ENCODE data around the gene ZNF343.
"Not testable (repeated sequence)": the region's sequence is repeated elsewhere in the genome, so short reads cannot be mapped to it uniquely, and the experiment has no call there.

Gene ZNF343

GRCh38 chr20:2520617-2521016 is 11.9 kb upstream of the ZNF343 start:
- Histone ChIP-seq H3K9me3 (ENCODE audit: control insufficient read depth, low read length) (no peaks in the 10 kb centered on the region), H3K36me3 (ENCODE audit: control insufficient read depth, insufficient read depth, low read length) (no peaks in the 10 kb centered on the region), H3K27ac (ENCODE audit: low read depth, low read length, severe bottlenecking) (no peak overlapping the region), H3K4me1 (ENCODE audit: control insufficient read depth, insufficient read depth, low read length, poor library complexity, severe bottlenecking) (no peaks in the 10 kb centered on the region), H3K4me3 (ENCODE audit: extremely low read depth, insufficient read depth, low read length, poor library complexity, severe bottlenecking) (no peak overlapping the region)
- WGBS, 2 experiments (ENCODE audit: insufficient coverage in 2 of 2) = 93 to 100% methylated on average over 1 to 3 of the region's 3 CpGs

DNA sequence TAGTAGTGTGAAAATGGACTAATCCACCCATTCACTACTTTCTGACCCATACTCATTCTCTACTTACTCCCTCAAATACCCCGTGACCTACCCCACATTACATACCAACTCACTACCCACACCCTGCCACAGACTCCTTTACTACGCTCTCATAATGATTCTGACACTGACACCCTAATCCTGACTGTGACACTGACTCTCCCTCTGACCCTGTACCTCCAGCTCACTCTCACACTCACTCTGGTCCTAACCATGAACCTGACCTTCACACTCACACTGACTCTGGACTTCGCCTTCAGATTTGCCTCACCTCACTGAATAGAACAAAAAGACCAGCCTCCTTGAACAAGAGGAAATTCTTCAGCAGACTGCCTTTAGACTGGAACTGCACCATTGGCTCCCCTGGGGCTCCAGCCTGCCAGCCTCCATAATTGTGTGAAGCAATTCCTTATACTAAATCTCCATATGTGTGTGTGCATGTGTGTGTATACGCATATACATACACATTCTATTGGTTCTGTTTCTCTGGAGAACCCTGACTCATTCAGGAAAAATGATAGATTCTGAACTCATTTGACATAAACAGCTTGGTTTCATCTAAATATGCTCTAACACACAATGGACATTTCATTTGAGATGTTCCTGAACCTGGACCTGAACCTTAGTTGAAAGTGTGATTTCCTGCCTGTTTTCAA is 10.5 kb upstream of the ZNF343 start:
- H3K36me3 ChIP-seq (ENCODE audit: control insufficient read depth, insufficient read depth, low read length) = no peaks in the 10 kb centered on the region
- no peaks in the 10 kb centered on the region for H3K9me3 ChIP-seq (ENCODE audit: control insufficient read depth, low read length)
- WGBS, 2 experiments (ENCODE audit: insufficient coverage in 2 of 2) = 97 to 100% methylated on average over 3 of the region's 4 CpGs

DNA sequence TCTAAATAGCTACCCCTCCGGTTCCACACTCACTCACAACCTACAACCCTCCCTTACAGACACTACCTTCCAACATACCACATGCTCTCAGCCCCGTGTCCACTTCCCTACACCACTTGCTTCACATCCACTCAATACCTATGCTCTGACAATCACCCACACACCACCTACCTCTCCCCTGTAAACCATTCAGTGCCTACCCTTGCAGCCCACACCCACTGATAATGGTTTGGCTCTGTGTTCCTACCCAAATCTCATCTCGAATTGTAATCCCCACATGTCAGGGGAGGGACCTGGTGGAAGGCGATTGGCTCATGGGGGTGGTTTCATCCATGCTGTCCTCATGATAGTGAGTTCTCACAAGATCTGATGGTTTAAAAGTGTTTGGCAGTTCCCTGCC is 9.8 kb upstream of the ZNF343 start:
- Histone ChIP-seq H3K4me1 (ENCODE audit: control insufficient read depth, insufficient read depth, low read length, poor library complexity, severe bottlenecking) (no peaks in the 10 kb centered on the region), H3K36me3 (ENCODE audit: control insufficient read depth, insufficient read depth, low read length) (no peaks in the 10 kb centered on the region), H3K9me3 (ENCODE audit: control insufficient read depth, low read length) (no peaks in the 10 kb centered on the region), H3K27ac (ENCODE audit: low read depth, low read length, severe bottlenecking) (no peak overlapping the region), H3K4me3 (ENCODE audit: extremely low read depth, insufficient read depth, low read length, poor library complexity, severe bottlenecking) (no peak overlapping the region)
- 86 to 91% methylated on average over 2 to 4 of the region's 4 CpGs for WGBS, 2 experiments (ENCODE audit: insufficient coverage in 2 of 2)

More for the DNA sequence above, 10.5 kb upstream of the ZNF343 start:
- Histone ChIP-seq H3K4me3 (ENCODE audit: extremely low read depth, insufficient read depth, low read length, poor library complexity, severe bottlenecking) (no peak overlapping the region), H3K4me1 (ENCODE audit: control insufficient read depth, insufficient read depth, low read length, poor library complexity, severe bottlenecking) (no peaks in the 10 kb centered on the region), H3K27ac (ENCODE audit: low read depth, low read length, severe bottlenecking) (no peak overlapping the region)

- no peak overlapping the region for H3K4me3 ChIP-seq (ENCODE audit: extremely low read depth, insufficient read depth, low read length, poor library complexity, severe bottlenecking)
- no peak overlapping the region for H3K27ac ChIP-seq (ENCODE audit: low read depth, low read length, severe bottlenecking)
- no peaks in the 10 kb centered on the region for H3K4me1 ChIP-seq (ENCODE audit: control insufficient read depth, insufficient read depth, low read length, poor library complexity, severe bottlenecking)
- no peaks in the 10 kb centered on the region for H3K9me3 ChIP-seq (ENCODE audit: control insufficient read depth, low read length)
- WGBS, 2 experiments (ENCODE audit: insufficient coverage in 2 of 2) = 87 to 93% methylated on average over 9 to 10 of the region's 10 CpGs
- no peaks in the 10 kb centered on the region for H3K36me3 ChIP-seq (ENCODE audit: control insufficient read depth, insufficient read depth, low read length)
These were observed 9.4 kb upstream of the ZNF343 start for GRCh38 chr20:2518096-2518495.

DNA sequence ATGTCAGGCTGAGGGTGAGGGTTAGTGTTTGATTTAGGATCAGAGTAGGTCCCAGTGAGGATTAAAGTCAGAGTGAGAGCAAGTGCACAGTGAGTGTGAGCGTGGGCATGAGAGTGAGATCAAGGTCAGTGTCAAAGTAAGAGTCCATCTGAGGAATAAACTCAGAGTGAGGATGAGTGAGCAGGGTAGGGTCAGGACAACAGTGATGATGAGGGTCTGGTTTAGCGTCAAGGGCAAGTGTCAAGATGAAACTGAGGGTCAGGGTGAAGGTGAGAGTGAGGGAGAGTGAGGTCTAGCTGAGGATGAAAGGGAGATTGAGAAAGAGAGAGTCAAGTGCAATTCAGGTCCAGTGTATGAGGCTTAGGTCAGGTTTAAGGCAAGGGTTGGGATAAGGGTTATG is 7.7 kb upstream of the ZNF343 start:
- 69 to 86% methylated on average over 2 of the region's 2 CpGs for WGBS, 2 experiments (ENCODE audit: insufficient coverage in 2 of 2)
- Histone ChIP-seq H3K27ac (ENCODE audit: low read depth, low read length, severe bottlenecking) (no peak overlapping the region), H3K4me3 (ENCODE audit: extremely low read depth, insufficient read depth, low read length, poor library complexity, severe bottlenecking) (no peak overlapping the region), H3K9me3 (ENCODE audit: control insufficient read depth, low read length) (no peaks in the 10 kb centered on the region), H3K4me1 (ENCODE audit: control insufficient read depth, insufficient read depth, low read length, poor library complexity, severe bottlenecking) (no peaks in the 10 kb centered on the region), H3K36me3 (ENCODE audit: control insufficient read depth, insufficient read depth, low read length) (no peaks in the 10 kb centered on the region)

DNA sequence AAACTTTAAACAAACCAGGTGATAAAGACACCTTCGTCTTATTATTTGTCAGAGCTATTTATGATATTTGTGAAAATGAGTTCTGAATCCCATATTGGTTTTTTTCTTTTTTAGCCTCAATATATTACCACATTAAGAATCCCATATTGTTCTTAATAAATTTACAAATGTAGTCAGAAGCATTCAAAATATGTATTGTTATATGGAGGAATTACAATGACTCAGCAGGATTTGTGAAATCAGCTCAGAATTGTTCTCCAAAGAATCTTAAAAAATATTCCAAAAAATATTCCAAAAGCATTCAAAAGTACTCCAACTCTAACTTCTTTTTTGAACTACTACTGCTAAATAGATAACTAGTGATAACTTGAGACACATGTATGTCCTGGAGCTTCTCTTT is 6.5 kb upstream of the ZNF343 start:
- no peak overlapping the region for H3K4me3 ChIP-seq (ENCODE audit: extremely low read depth, insufficient read depth, low read length, poor library complexity, severe bottlenecking)
- no CpG with 5 or more reads among the region's 1 CpG for WGBS, 2 experiments (ENCODE audit: insufficient coverage in 2 of 2)
- no peaks in the 10 kb centered on the region for H3K36me3 ChIP-seq (ENCODE audit: control insufficient read depth, insufficient read depth, low read length)
- H3K4me1 ChIP-seq (ENCODE audit: control insufficient read depth, insufficient read depth, low read length, poor library complexity, severe bottlenecking) = no peaks in the 10 kb centered on the region
- H3K9me3 ChIP-seq (ENCODE audit: control insufficient read depth, low read length) = no peaks in the 10 kb centered on the region
- H3K27ac ChIP-seq (ENCODE audit: low read depth, low read length, severe bottlenecking) = no peak overlapping the region

DNA sequence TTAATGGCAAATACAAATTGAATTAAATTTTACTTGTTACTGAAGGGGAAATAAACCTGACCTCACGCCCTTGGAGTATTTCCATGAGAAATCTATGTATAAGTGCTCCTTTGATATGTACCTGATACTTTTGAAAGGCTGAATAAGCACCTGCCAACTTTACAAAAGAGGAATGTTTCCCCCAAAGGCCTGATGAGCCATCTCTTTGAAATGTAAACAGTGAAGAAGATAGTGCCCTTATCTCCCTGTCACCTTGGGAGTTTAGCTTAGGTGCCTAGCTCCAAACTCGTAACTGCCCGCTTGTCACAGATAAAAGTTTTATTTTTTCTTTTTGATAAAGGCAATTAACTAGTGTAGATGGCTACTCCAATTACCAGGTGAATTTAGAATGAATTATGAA is 1.1 kb upstream of the ZNF343 start:
- H3K4me3 ChIP-seq (ENCODE audit: extremely low read depth, insufficient read depth, low read length, poor library complexity, severe bottlenecking) = peak overlapping the region; percentile 78
- WGBS, 2 experiments (ENCODE audit: insufficient coverage in 2 of 2) = no CpG with 5 or more reads among the region's 3 CpGs
- H3K9me3 ChIP-seq (ENCODE audit: control insufficient read depth, low read length) = no peaks in the 10 kb centered on the region
- H3K36me3 ChIP-seq (ENCODE audit: control insufficient read depth, insufficient read depth, low read length) = no peaks in the 10 kb centered on the region
- peaks cover 9% of the 10 kb centered on the region for H3K4me1 ChIP-seq (ENCODE audit: control insufficient read depth, insufficient read depth, low read length, poor library complexity, severe bottlenecking)
- no peak overlapping the region for H3K27ac ChIP-seq (ENCODE audit: low read depth, low read length, severe bottlenecking)

- Histone ChIP-seq H3K9me3 (ENCODE audit: control insufficient read depth, low read length) (no peaks in the 10 kb centered on the region), H3K4me1 (ENCODE audit: control insufficient read depth, insufficient read depth, low read length, poor library complexity, severe bottlenecking) (peaks cover 9% of the 10 kb centered on the region), H3K4me3 (ENCODE audit: extremely low read depth, insufficient read depth, low read length, poor library complexity, severe bottlenecking) (peak overlapping the region; percentile 78), H3K36me3 (ENCODE audit: control insufficient read depth, insufficient read depth, low read length) (no peaks in the 10 kb centered on the region), H3K27ac (ENCODE audit: low read depth, low read length, severe bottlenecking) (peak overlapping the region; percentile 55)
- 0 to 5% methylated on average over 1 to 3 of the region's 9 CpGs for WGBS, 2 experiments (ENCODE audit: insufficient coverage in 2 of 2)
These were observed 710 bp upstream of the ZNF343 start for GRCh38 chr20:2509468-2509781.

DNA sequence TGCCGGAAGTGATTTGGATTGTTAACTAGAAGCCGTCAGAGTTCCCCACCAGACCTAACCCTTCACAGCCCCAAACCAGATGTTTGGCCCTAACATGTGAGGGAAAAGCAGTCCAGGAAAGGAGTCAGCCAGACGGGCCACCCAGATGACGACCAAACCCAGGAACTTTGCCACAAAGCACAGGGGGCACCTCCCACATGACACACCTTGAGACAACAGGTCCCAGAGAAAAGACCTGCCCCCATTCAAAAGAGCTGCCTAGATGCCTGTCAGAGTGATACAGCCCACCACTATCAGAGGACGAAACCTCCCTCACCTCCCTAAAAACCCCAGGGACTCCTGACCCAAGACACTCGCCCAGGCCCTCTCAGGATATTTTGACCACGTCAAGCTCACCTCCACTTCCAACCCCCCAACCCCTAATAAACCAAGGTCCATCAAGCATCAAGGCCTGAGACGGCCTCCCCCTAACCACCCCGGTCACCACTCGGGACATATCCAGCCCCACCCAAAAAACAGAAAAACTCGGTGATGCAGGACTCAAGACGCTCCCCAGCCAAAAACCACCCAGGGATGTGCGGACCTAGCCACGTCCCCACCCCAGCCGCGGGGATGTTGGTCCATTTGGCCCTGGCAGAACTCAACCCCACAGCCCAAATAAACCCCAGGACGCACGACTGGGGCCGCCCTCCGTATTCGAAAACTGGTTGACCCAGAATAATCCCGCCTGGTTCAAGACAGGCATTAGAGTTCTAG is 662 bp downstream of the ZNF343 start:
- no peaks in the 10 kb centered on the region for H3K9me3 ChIP-seq (ENCODE audit: control insufficient read depth, low read length)
- no peak overlapping the region for H3K27ac ChIP-seq (ENCODE audit: low read depth, low read length, severe bottlenecking)
- H3K4me3 ChIP-seq (ENCODE audit: extremely low read depth, insufficient read depth, low read length, poor library complexity, severe bottlenecking) = peak overlapping the region; percentile 78
- WGBS, 2 experiments (ENCODE audit: insufficient coverage in 2 of 2) = 34 to 46% methylated on average over 15 to 21 of the region's 22 CpGs
- no peaks in the 10 kb centered on the region for H3K36me3 ChIP-seq (ENCODE audit: control insufficient read depth, insufficient read depth, low read length)
- peaks cover 9% of the 10 kb centered on the region for H3K4me1 ChIP-seq (ENCODE audit: control insufficient read depth, insufficient read depth, low read length, poor library complexity, severe bottlenecking)

DNA sequence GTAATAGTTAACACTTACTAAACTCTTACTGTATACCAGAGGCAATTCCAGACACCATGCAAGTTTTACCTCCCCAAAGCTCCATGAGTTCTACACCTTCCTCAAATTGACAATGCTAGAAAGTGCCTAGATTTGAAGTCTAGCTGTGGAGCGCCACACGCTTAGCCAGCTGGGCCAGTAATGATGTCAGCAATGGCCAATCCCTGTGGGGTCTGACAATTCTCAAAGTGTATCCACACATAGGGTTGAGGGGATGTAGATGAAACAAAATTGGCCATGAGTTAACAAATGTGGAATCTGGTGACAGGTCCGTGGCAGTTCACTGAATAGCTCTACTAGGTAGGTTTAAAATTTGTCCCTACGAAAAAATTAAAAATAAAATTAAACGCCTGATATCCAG is 1.3 kb downstream of the ZNF343 start:
- Histone ChIP-seq H3K4me1 (ENCODE audit: control insufficient read depth, insufficient read depth, low read length, poor library complexity, severe bottlenecking) (peaks cover 9% of the 10 kb centered on the region), H3K9me3 (ENCODE audit: control insufficient read depth, low read length) (no peaks in the 10 kb centered on the region), H3K27ac (ENCODE audit: low read depth, low read length, severe bottlenecking) (no peak overlapping the region), H3K36me3 (ENCODE audit: control insufficient read depth, insufficient read depth, low read length) (no peaks in the 10 kb centered on the region), H3K4me3 (ENCODE audit: extremely low read depth, insufficient read depth, low read length, poor library complexity, severe bottlenecking) (no peak overlapping the region)
- 91 to 98% methylated on average over 4 to 5 of the region's 5 CpGs for WGBS, 2 experiments (ENCODE audit: insufficient coverage in 2 of 2)

- H3K36me3 ChIP-seq (ENCODE audit: control insufficient read depth, insufficient read depth, low read length); H3K9me3 ChIP-seq (ENCODE audit: control insufficient read depth, low read length); H3K27ac ChIP-seq (ENCODE audit: low read depth, low read length, severe bottlenecking); H3K4me1 ChIP-seq (ENCODE audit: control insufficient read depth, insufficient read depth, low read length, poor library complexity, severe bottlenecking); H3K4me3 ChIP-seq (ENCODE audit: extremely low read depth, insufficient read depth, low read length, poor library complexity, severe bottlenecking): not testable (repeated sequence)
- no CpG with 5 or more reads among the region's 5 CpGs for WGBS, 2 experiments (ENCODE audit: insufficient coverage in 2 of 2)
These were observed 2.3 kb downstream of the ZNF343 start for GRCh38 chr20:2506426-2506825.
